T-helper 1 cell treated with Interleukin-12 subunit alpha and Interleukin-12 subunit beta and Interleukin-4 antibody, amounts not matched to agents 30 ng/mL and 1 ng/mL, for 36 hours (primary cell): Measurements from ENCODE around the gene EED. TPM values are rescaled to one million over a fixed set of nuclear protein-coding genes. Genes with fewer than 3 reads are reported as not detected.

Source experiments
- intact Hi-C: fragments of 100-400 bp; cut with micrococcal nuclease; formaldehyde crosslinking; loops from one replicate; pipeline ENCODE4 v1.15.1; 2024
- total RNA-seq: library from RNA; stranded (reverse); gene quantifications from 2 replicates; pipeline ENCODE4 v1.2.3, GENCODE V29; 2022

The EED gene
- total RNA-seq, 1 donor from 2014 or later = 73.3 TPM

DNA sequence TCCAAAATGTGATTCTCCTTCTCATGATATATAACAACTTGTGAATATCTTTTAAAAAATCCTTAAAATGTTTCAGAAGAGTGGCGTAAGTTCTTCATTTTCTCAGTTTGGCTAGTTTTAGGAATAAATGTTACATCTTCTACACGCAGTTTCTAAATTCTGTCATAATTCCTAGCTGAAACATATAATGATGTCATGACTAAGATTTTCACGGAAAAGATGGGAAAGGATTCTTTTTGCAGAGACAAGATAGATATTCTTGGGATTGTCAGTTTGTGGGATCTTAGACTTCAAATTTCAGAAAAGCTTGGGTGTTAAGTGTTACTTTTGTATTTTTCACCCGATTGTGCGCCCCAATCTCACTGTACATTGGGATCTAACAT lies 1.7 kb downstream of the EED start:
- intact Hi-C loops = loop anchor here (10.0 kb wide), 1 partner anchor 651 kb away; no protein-coding TSS in a partner anchor

DNA sequence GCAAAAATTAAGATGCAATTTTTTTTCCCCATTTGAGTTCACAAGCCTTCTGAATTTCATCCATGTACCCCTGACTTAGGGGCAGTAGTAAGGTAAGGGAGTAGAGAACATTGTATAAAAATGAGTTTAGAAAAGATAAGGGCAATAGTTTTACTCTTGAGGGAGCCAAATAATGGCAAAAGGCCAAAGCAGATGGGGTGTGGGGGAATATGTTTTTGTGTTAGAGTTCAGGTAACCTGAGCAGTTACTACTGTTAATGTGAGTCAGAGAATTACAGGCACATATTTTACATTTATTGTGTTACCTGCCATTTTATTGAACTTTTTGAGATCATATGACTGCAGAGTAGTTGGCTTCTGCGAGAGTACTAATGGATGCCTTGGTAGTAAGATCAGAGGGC lies 3.1 kb downstream of the EED start:
- intact Hi-C loops = loop anchor here (10.0 kb wide), 1 partner anchor 653 kb away; no protein-coding TSS in a partner anchor

- intact Hi-C loops = loop anchor here (10.0 kb wide), 1 partner anchor 654 kb away; no protein-coding TSS in a partner anchor
Observed at GRCh38 chr11:86248609-86249008, 4.1 kb downstream of the EED start.

DNA sequence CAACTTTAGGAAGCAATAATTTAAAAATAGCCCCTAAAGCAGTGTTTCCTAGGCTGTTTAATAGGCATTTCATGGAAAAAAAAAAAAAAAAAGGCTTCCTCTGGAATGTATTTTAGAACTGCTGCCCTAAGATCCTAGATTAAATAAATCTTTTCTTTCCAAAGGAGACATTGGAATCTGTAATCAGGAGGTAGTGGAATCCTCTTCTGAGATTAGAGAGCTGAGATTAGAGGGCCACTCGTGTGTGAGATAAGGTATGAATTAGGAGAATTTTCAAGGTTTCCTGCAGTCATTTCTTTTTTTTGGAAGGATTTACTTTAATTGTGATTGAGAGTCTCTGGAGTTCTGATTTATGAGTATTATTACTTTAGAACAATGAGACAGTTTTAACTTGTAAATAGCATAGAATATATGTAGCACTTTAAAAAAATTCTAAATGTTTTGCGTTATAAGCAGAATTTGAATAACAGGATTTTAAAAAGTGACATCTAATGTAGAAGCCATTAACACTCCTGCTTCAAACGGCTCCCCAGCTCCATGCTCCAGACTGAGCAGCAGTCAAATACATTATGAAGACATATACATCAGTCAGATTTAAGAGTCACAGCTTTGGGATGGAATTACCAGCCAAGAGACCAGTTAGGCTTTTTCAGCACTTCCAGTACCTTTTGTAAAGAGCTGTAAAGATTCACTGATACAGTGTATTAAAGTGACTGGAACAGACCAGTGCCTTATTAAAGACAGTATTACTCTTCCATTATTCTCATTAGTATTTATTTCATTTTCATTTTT lies 5.0 kb downstream of the EED start:
- intact Hi-C loops = loop anchor here (10.0 kb wide), 1 partner anchor 655 kb away; no protein-coding TSS in a partner anchor

- intact Hi-C loops = no loop called here
Observed at GRCh38 chr11:86251345-86251744, 6.8 kb downstream of the EED start.

- intact Hi-C loops = loop anchor here (2.0 kb wide), 1 partner anchor 19 kb away; no protein-coding TSS in a partner anchor
Observed at GRCh38 chr11:86255896-86256295, 11.3 kb downstream of the EED start.

DNA sequence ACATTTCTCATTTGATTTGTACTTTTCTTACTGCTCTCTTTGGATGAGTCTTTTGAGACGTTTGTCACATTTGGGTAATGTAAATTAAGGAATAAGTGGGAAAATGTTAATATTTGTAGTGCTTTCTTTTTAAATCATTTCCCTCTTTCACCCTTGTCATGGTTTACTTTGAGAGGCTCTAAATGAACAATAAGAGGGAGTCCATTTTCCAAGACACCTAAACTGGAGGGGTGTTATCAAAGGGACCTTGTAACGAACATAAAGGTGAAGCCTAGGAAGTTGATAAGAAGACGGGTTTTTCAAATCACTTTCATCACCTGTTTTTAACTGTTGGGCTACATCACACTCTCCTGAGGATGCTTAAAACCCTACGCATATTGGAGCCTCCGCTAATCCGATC lies 12.1 kb downstream of the EED start:
- intact Hi-C loops = loop anchor here (2.0 kb wide), 1 partner anchor 18 kb away; no protein-coding TSS in a partner anchor

GRCh38 chr11:86257446-86257845 lies 12.9 kb downstream of the EED start:
- intact Hi-C loops = loop anchor here (2.0 kb wide), 1 partner anchor 17 kb away; no protein-coding TSS in a partner anchor

DNA sequence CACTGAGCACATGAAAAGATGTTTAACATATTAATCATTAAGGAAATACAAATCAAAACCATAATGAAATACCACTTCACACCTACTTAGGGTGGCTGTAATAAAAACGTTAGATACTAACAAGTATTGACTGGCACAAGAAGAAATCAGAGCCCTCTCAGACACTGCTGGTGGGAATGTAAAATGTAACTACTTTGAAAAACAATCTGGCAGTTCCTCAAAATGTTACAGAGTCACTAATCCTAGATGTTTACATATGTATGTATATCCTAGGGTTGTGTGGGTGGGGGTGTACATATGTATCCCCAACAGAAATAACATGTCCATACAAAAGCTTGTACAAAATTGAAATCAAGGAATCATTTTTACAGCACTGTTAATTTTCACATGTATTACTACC lies 15.2 kb downstream of the EED start:
- intact Hi-C loops = no loop called here

GRCh38 chr11:86261328-86261727 lies 16.8 kb downstream of the EED start:
- intact Hi-C loops = no loop called here

DNA sequence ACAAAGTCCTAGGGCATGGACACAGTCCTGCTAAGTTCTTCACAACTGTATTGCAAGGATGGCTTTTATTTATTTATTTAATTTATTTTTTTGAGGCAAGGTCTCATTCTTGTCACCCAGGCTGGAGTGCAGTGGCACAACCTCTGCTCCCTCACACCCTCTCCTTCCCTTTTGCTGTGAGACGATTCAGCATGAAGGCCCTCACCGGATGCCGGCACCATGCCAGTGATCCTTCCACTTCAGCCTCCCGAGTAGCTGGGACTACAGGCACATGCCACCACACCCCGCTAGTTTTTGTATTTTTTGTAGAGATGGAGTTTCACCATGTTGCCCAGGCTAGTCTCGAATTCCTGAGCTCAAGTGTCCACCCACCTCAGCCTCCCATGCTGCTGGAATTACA lies 17.8 kb downstream of the EED start:
- intact Hi-C loops = no loop called here

GRCh38 chr11:86264649-86265048 lies 20.1 kb downstream of the EED start:
- intact Hi-C loops = no loop called here

- intact Hi-C loops = no loop called here
Observed at GRCh38 chr11:86265194-86265593, 20.6 kb downstream of the EED start.

DNA sequence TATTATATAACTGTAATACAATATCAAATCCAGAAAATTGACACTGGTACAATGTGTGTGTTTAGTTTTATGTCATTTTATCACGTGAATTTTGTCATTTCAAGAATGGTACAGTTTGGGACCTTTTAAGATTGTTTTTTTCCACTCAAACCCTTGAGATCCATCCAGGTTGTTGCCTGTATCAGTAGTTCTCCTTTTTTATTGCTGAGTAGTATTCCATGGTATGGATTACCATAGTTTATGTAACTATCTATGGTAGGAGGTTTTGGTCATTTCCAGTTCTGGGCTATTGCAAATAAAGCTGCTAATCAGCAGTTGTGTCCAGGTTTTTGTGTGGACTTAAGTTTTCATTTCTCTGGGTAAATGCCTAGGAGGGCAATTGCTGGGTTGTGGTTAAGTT lies 25.1 kb downstream of the EED start:
- intact Hi-C loops = no loop called here

DNA sequence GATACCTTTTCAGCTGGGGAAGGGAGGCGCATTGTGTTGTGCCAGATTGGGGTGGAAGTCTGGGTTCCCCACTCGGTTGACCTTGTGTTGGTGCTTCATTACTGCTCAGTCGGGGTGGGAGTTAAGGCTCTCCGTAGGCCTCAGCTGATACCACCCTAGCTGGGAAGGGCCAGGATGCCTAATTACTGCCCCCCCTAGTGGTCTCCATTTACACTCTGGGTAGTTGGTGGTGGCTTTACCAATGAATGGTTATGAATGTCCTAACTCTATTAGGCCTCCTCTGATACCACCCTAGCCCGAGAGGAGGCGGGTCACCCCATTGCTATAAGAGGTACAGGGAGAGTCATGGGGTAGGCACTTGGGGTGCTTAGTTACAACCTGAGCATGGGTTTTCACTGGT lies 29.9 kb downstream of the EED start:
- intact Hi-C loops = loop anchor here (2.0 kb wide), 1 partner anchor 18 kb away; no protein-coding TSS in a partner anchor

GRCh38 chr11:86274999-86275398 lies 30.4 kb downstream of the EED start:
- intact Hi-C loops = loop anchor here (2.0 kb wide), 1 partner anchor 18 kb away; no protein-coding TSS in a partner anchor

GRCh38 chr11:86275493-86276370 lies 31.2 kb downstream of the EED start:
- intact Hi-C loops = loop anchor here (2.0 kb wide), 1 partner anchor 19 kb away; no protein-coding TSS in a partner anchor

GRCh38 chr11:86277741-86278140 lies 33.2 kb downstream of the EED start:
- intact Hi-C loops = no loop called here

DNA sequence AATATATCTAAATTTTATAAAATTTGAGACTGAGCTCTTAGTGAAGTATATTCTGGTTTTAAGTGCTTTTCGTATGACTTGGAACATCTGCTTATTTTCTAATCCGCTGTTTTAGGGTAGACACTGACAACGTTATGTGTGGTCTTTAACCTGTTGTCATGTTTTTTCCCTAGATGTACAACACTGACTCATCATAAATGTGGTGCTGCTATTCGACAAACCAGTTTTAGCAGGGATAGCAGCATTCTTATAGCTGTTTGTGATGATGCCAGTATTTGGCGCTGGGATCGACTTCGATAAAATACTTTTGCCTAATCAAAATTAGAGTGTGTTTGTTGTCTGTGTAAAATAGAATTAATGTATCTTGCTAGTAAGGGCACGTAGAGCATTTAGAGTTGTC lies 33.7 kb downstream of the EED start:
- intact Hi-C loops = no loop called here

DNA sequence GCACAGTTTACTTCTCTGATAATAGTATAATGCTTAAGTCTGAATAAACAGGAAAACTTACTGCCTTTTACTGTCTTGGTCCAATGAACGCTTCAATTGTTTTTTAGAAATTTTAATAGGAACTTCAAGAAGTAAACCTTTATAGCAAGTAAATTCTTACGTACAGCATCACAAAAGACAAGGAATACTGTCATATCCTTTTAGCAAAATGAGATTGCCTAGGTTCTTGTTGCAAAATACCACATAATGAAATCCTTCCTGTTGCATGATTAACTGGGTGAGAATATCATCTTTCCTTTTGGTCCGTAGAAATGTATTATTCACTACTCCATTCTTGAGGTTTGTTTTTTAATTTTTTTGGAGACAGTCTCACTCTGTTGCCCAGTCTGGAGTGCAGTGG lies 35.2 kb downstream of the EED start:
- intact Hi-C loops = no loop called here

DNA sequence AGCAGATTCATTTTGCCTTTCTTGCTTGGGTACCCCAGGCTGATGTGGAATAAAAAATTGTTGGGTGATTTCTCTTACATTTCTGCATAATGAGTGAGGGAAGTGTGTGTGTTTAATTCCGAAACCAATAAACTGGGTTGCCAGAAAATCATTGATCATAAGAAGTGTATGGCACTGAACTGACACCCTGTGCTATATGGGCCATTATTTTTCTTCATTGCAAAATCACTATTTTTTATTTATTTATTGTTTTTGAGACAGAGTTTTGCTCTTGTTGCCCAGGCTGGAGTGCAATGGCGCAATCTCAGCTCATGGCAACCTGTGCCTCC lies 42.9 kb downstream of the EED start:
- intact Hi-C loops = loop anchor here (1.0 to 5.0 kb wide), 10 partner anchors 15 to 593 kb away; partner anchors contain the start of genes HIKESHI and PICALM
